HG03095 (cell line): ENCODE measurements around the gene RIPK4.

ENCODE experiments used
- ATAC-seq: cut with Tn5 transposase; IDR thresholded peaks from one replicate; pipeline ENCODE4 v1.9.1; 2021; ENCODE audit warnings: moderate library complexity; ENCODE audit not compliant: unreplicated experiment

RIPK4 gene

GRCh38 chr21:41769933-41770332 is 3.1 kb upstream of the RIPK4 start:
- ATAC-seq: no peak

- no peak for ATAC-seq
Measured at GRCh38 chr21:41769521-41769920, 2.7 kb upstream of the RIPK4 start.

- no peak for ATAC-seq
Measured at GRCh38 chr21:41769111-41769510, 2.3 kb upstream of the RIPK4 start.

- ATAC-seq: no peak
Measured at GRCh38 chr21:41768437-41769042, 1.7 kb upstream of the RIPK4 start.

GRCh38 chr21:41767606-41768436 is 969 bp upstream of the RIPK4 start:
- ATAC-seq: no peak

- no peak for ATAC-seq
Measured at GRCh38 chr21:41765973-41766882, 624 bp downstream of the RIPK4 start.

- ATAC-seq: no peak
Measured at GRCh38 chr21:41765420-41765821, 1.4 kb downstream of the RIPK4 start.

- no peak for ATAC-seq
Measured at GRCh38 chr21:41764558-41765419, 2.1 kb downstream of the RIPK4 start.

- ATAC-seq: no peak
Measured at GRCh38 chr21:41763996-41764395, 2.9 kb downstream of the RIPK4 start.

- ATAC-seq: no peak
Measured at GRCh38 chr21:41763398-41763931, 3.4 kb downstream of the RIPK4 start.

- ATAC-seq: no peak
Measured at GRCh38 chr21:41762753-41763152, 4.1 kb downstream of the RIPK4 start.

- ATAC-seq: no peak
Measured at GRCh38 chr21:41761934-41762635, 4.8 kb downstream of the RIPK4 start.

GRCh38 chr21:41761211-41761933 is 5.5 kb downstream of the RIPK4 start:
- ATAC-seq: no peak

- ATAC-seq: no peak
Measured at GRCh38 chr21:41760411-41760810, 6.4 kb downstream of the RIPK4 start.

- ATAC-seq: no peak
Measured at GRCh38 chr21:41759926-41760325, 6.9 kb downstream of the RIPK4 start.

- ATAC-seq: no peak
Measured at GRCh38 chr21:41759214-41759840, 7.5 kb downstream of the RIPK4 start.

- ATAC-seq: no peak
Measured at GRCh38 chr21:41758550-41758949, 8.3 kb downstream of the RIPK4 start.

- ATAC-seq: no peak
Measured at GRCh38 chr21:41755934-41756773, 10.7 kb downstream of the RIPK4 start.
